ENCODE results near the gene CTTNBP2NL. TPM values are rescaled to one million over a fixed set of nuclear protein-coding genes. Genes with fewer than 3 reads are reported as not detected.

Gene CTTNBP2NL
- total and polyA plus RNA-seq, 4 donors, result 1.7 to 4.4 (median 3.0) TPM

GRCh38 chr1:112506306-112506705, 110.3 kb downstream of the CTTNBP2NL start:
- peaks cover 0 to 27% (median 8%) of the 10 kb centered on the region in 4 donors for H3K27me3 ChIP-seq (ENCODE audit: control insufficient read depth in 4 of 4, insufficient read depth in 4 of 4, low read length in 3 of 4)
- no peak overlapping the region for H3K4me3 ChIP-seq (ENCODE audit: low read depth in 1 of 3, low read length in 3 of 3)
- WGBS, result 93% methylated on average over 2 of the region's 2 CpGs
- DNase-seq (ENCODE audit: low spot score), result no peak
- H3K9me3 ChIP-seq (ENCODE audit: control insufficient read depth in 4 of 4, low read length in 3 of 4), result no peaks in the 10 kb centered on the region
- H3K36me3 ChIP-seq (ENCODE audit: control insufficient read depth in 4 of 4, insufficient read depth in 3 of 4, low read depth in 1 of 4, low read length in 3 of 4), result no peaks in the 10 kb centered on the region
- no peak overlapping the region for H3K9ac ChIP-seq (ENCODE audit: low read depth in 1 of 2, low read length in 2 of 2)
- peaks cover 19 to 28% (median 24%) of the 10 kb centered on the region in 4 donors for H3K4me1 ChIP-seq (ENCODE audit: control insufficient read depth in 4 of 4, insufficient read depth in 4 of 4, low read length in 3 of 4)
- no peak overlapping the region for H3K27ac ChIP-seq (ENCODE audit: low read depth in 1 of 2, low read length in 2 of 2)
- TF ChIP-seq HNF4A (conservative IDR thresholded peaks at IDR 0.05) (no peak), SP1 (IDR thresholded peaks at IDR 0.05) (no peak), EGR1 (IDR thresholded peaks at IDR 0.05; ENCODE audit: low read depth in 2 of 2) (no peak), YY1 (IDR thresholded peaks at IDR 0.05) (no peak), CTCF (IDR thresholded peaks at IDR 0.05; ENCODE audit: low read depth, low read length, missing input control) (no peak), RXRA (IDR thresholded peaks at IDR 0.05) (no peak)
- TF ChIP-seq, protein P1, sequence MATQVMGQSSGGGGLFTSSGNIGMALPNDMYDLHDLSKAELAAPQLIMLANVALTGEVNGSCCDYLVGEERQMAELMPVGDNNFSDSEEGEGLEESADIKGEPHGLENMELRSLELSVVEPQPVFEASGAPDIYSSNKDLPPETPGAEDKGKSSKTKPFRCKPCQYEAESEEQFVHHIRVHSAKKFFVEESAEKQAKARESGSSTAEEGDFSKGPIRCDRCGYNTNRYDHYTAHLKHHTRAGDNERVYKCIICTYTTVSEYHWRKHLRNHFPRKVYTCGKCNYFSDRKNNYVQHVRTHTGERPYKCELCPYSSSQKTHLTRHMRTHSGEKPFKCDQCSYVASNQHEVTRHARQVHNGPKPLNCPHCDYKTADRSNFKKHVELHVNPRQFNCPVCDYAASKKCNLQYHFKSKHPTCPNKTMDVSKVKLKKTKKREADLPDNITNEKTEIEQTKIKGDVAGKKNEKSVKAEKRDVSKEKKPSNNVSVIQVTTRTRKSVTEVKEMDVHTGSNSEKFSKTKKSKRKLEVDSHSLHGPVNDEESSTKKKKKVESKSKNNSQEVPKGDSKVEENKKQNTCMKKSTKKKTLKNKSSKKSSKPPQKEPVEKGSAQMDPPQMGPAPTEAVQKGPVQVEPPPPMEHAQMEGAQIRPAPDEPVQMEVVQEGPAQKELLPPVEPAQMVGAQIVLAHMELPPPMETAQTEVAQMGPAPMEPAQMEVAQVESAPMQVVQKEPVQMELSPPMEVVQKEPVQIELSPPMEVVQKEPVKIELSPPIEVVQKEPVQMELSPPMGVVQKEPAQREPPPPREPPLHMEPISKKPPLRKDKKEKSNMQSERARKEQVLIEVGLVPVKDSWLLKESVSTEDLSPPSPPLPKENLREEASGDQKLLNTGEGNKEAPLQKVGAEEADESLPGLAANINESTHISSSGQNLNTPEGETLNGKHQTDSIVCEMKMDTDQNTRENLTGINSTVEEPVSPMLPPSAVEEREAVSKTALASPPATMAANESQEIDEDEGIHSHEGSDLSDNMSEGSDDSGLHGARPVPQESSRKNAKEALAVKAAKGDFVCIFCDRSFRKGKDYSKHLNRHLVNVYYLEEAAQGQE (IDR thresholded peaks at IDR 0.05), result no peak

DNA sequence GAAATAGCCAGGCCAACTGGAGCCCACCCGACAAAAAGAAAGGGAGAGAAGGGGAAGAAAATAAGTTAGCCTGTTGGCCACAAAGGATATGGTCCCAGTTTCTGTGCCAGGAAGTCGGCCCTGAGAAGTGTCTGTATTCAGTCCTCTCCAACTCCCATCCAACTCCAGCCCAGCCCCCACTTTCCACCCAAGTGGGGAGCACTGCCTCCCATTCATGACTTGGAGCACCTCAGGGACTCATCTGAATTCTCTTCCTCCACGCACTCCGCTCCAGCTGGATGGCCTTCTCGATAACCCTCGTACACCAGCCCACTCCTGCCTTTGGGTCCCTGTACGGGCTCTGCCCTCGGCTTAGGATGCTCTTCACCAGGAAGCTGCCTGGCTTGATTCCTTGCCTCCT, 110.7 kb downstream of the CTTNBP2NL start:
- TF ChIP-seq TAF1 (conservative IDR thresholded peaks at IDR 0.05) (no peak), EGR1 (IDR thresholded peaks at IDR 0.05; ENCODE audit: low read depth in 2 of 2) (no peak), CTCF (IDR thresholded peaks at IDR 0.05; ENCODE audit: low read depth, low read length, missing input control) (no peak), HNF4A (conservative IDR thresholded peaks at IDR 0.05) (no peak), YY1 (IDR thresholded peaks at IDR 0.05) (no peak), RXRA (IDR thresholded peaks at IDR 0.05) (no peak), GABPA (IDR thresholded peaks at IDR 0.05 in 1 of 2, conservative IDR thresholded peaks at IDR 0.05 in 1 of 2) (no peak), NR2F2 (IDR thresholded peaks at IDR 0.05) (no peak), HNF4G (IDR thresholded peaks at IDR 0.05) (no peak), FOXA1 (IDR thresholded peaks at IDR 0.05) (no peak), RAD21 (IDR thresholded peaks at IDR 0.05) (no peak), SP1 (IDR thresholded peaks at IDR 0.05) (no peak), JUND (IDR thresholded peaks at IDR 0.05) (no peak), FOXA2 (IDR thresholded peaks at IDR 0.05) (no peak)
- TF ChIP-seq, protein P2, sequence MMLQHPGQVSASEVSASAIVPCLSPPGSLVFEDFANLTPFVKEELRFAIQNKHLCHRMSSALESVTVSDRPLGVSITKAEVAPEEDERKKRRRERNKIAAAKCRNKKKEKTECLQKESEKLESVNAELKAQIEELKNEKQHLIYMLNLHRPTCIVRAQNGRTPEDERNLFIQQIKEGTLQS (IDR thresholded peaks at IDR 0.05), result no peak
- TF ChIP-seq, protein P1 (IDR thresholded peaks at IDR 0.05), result no peak
- TF ChIP-seq, protein P3, sequence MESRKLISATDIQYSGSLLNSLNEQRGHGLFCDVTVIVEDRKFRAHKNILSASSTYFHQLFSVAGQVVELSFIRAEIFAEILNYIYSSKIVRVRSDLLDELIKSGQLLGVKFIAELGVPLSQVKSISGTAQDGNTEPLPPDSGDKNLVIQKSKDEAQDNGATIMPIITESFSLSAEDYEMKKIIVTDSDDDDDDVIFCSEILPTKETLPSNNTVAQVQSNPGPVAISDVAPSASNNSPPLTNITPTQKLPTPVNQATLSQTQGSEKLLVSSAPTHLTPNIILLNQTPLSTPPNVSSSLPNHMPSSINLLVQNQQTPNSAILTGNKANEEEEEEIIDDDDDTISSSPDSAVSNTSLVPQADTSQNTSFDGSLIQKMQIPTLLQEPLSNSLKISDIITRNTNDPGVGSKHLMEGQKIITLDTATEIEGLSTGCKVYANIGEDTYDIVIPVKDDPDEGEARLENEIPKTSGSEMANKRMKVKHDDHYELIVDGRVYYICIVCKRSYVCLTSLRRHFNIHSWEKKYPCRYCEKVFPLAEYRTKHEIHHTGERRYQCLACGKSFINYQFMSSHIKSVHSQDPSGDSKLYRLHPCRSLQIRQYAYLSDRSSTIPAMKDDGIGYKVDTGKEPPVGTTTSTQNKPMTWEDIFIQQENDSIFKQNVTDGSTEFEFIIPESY (IDR thresholded peaks at IDR 0.05), result no peak
- TF ChIP-seq, protein P4, sequence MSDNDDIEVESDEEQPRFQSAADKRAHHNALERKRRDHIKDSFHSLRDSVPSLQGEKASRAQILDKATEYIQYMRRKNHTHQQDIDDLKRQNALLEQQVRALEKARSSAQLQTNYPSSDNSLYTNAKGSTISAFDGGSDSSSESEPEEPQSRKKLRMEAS (IDR thresholded peaks at IDR 0.05), result no peak
- WGBS, result 93% methylated on average over 8 of the region's 8 CpGs
- no peak overlapping the region for H3K4me3 ChIP-seq (ENCODE audit: low read depth in 1 of 3, low read length in 3 of 3)
- H3K4me1 ChIP-seq (ENCODE audit: control insufficient read depth in 4 of 4, insufficient read depth in 4 of 4, low read length in 3 of 4), result peaks cover 19 to 26% (median 22%) of the 10 kb centered on the region in 4 donors
- no peak overlapping the region for H3K27ac ChIP-seq (ENCODE audit: low read depth in 1 of 2, low read length in 2 of 2)
- no peak for DNase-seq (ENCODE audit: low spot score)
- H3K9me3 ChIP-seq (ENCODE audit: control insufficient read depth in 4 of 4, low read length in 3 of 4), result no peaks in the 10 kb centered on the region
- peaks cover 0 to 27% (median 7%) of the 10 kb centered on the region in 4 donors for H3K27me3 ChIP-seq (ENCODE audit: control insufficient read depth in 4 of 4, insufficient read depth in 4 of 4, low read length in 3 of 4)
- H3K36me3 ChIP-seq (ENCODE audit: control insufficient read depth in 4 of 4, insufficient read depth in 3 of 4, low read depth in 1 of 4, low read length in 3 of 4), result no peaks in the 10 kb centered on the region
- no peak overlapping the region for H3K9ac ChIP-seq (ENCODE audit: low read depth in 1 of 2, low read length in 2 of 2)
